Measurements from ENCODE around the gene SH3YL1.

GRCh38 chr2:309148-309953, 45.5 kb upstream of the SH3YL1 start:
- no peak for TF ChIP-seq POLR2AphosphoS5 (IDR thresholded peaks at IDR 0.05; ENCODE audit: low read depth, low read length)
- TF ChIP-seq TAF1 (IDR thresholded peaks at IDR 0.05; ENCODE audit: low read depth, low read length) = no peak
- no peak for TF ChIP-seq POLR2A (IDR thresholded peaks at IDR 0.05; ENCODE audit: low read depth, low read length)
- TF ChIP-seq PAX5 (IDR thresholded peaks at IDR 0.05; ENCODE audit: insufficient read depth, low read length, severe bottlenecking) = no peak

All from GM12891 (cell line).